ENCODE results near the gene ROR1. TPM values are rescaled to one million over a fixed set of nuclear protein-coding genes. Genes with fewer than 3 reads are reported as not detected.

Gene ROR1
- total RNA-seq, 1 donor from 2014 or later, result 0.26 TPM

DNA sequence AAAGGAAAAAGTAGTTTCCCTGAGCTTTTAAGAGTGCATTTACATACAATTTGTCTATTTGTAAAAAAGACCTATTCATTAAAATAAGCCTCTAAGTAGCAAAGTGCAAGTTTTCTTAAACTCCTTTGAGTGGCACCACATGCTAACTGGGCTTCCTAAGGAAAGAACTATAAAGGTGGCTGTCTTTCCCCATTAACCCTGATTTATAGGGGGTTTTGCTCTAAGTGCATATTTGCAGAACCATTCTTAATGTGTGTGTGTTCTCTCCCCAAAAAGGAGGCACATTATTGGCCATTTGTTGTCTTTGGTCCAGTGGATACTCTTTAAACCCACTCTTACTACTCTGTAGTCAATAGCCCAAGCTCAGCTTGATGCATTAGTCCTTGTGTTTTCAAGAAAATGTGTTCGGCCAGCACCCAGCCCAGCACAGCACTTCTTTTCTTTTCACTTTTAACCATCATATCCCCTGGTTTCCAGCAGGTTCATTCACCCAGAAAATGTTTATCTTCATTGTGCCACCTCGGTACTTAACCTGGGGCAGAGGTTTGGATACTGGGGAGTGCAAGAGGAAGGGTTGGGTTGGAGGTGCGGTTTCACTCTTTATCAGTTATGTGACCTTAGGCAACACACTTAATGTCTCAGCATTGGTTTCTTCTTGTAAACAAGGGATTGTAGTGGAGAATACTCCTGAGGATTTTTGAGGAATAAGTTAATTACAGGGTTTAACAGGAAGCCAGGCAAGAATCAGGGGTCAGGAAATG is 267.7 kb downstream of the ROR1 start:
- no peak for FAIRE-seq
- TF ChIP-seq, protein P1, sequence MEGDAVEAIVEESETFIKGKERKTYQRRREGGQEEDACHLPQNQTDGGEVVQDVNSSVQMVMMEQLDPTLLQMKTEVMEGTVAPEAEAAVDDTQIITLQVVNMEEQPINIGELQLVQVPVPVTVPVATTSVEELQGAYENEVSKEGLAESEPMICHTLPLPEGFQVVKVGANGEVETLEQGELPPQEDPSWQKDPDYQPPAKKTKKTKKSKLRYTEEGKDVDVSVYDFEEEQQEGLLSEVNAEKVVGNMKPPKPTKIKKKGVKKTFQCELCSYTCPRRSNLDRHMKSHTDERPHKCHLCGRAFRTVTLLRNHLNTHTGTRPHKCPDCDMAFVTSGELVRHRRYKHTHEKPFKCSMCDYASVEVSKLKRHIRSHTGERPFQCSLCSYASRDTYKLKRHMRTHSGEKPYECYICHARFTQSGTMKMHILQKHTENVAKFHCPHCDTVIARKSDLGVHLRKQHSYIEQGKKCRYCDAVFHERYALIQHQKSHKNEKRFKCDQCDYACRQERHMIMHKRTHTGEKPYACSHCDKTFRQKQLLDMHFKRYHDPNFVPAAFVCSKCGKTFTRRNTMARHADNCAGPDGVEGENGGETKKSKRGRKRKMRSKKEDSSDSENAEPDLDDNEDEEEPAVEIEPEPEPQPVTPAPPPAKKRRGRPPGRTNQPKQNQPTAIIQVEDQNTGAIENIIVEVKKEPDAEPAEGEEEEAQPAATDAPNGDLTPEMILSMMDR (IDR thresholded peaks at IDR 0.05; ENCODE audit: insufficient read depth, low read length, severe bottlenecking), result no peak
- no peak overlapping the region for H3K4me3 ChIP-seq (ENCODE audit: low read depth, low read length)
- no peaks in the 10 kb centered on the region for H3K27me3 ChIP-seq (ENCODE audit: control insufficient read depth, insufficient read depth, low read length)
- no peak for DNase-seq (ENCODE audit: low read depth)
- H3K36me3 ChIP-seq (ENCODE audit: control insufficient read depth, insufficient read depth, low read length), result no peaks in the 10 kb centered on the region

DNA sequence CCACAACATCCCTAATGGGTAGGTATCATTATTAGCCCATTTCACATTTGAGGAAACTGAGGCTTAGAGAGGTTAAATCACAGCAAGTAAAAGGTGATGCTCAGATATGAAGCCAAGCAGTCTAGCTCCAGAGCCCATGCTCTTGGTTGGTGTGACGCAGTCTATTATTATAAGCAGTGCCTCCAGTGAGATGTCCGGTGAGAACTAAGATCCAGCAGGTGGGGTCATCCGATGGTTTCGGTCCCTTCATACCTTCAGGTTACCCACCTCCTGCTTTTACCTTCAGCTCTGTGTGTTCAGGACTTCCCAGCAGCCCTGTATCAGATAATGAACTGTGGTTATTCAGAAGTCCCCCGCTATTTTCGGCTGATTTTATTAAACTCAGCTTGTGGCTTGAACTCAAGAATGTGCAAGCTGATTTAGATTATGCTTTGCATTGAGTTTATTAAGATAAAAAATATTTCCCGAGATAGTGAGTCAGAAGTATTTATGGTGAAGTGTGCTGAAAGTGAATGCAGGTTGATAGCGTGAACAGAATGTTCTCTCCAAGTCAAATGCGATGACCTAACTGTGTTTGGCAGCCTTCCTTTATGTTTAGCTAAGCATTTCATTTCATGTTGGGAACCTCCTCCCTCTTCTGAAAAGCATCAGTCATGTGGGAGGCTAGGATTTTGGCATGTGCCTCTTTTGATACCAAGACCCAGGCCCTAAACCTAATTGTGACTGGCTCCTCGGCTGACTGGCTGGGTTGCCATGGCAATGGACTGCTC is 268.7 kb downstream of the ROR1 start:
- DNase-seq (ENCODE audit: low read depth), result peak; percentile 96
- Histone ChIP-seq H3K4me3 (ENCODE audit: low read depth, low read length) (no peak overlapping the region), H3K36me3 (ENCODE audit: control insufficient read depth, insufficient read depth, low read length) (no peaks in the 10 kb centered on the region), H3K27me3 (ENCODE audit: control insufficient read depth, insufficient read depth, low read length) (no peaks in the 10 kb centered on the region)
- TF ChIP-seq, protein P1 (IDR thresholded peaks at IDR 0.05; ENCODE audit: insufficient read depth, low read length, severe bottlenecking), result no peak
- no peak for FAIRE-seq

DNA sequence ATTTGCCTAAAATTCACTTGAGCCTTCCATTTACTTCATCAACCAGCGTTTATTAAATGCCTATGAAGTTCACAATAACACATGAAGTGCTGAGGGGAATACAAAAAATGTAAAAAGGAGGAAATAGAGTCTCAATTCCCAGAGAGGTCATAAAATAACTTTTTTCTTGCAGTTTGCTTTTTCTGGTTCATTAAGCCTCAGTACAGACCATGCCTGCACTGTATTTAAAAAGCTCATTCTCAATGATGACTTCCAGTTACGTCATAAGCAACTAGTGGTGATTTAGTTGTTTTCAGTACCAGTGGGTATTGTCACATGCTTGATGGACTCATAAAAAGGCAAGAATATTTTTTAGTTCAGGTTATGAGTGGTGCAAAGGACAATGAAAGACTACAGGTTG is 269.5 kb downstream of the ROR1 start:
- FAIRE-seq (no peak), DNase-seq (ENCODE audit: low read depth) (no peak)
- Histone ChIP-seq H3K4me3 (ENCODE audit: low read depth, low read length) (no peak overlapping the region), H3K36me3 (ENCODE audit: control insufficient read depth, insufficient read depth, low read length) (no peaks in the 10 kb centered on the region), H3K27me3 (ENCODE audit: control insufficient read depth, insufficient read depth, low read length) (no peaks in the 10 kb centered on the region)
- TF ChIP-seq, protein P1 (IDR thresholded peaks at IDR 0.05; ENCODE audit: insufficient read depth, low read length, severe bottlenecking), result no peak

DNA sequence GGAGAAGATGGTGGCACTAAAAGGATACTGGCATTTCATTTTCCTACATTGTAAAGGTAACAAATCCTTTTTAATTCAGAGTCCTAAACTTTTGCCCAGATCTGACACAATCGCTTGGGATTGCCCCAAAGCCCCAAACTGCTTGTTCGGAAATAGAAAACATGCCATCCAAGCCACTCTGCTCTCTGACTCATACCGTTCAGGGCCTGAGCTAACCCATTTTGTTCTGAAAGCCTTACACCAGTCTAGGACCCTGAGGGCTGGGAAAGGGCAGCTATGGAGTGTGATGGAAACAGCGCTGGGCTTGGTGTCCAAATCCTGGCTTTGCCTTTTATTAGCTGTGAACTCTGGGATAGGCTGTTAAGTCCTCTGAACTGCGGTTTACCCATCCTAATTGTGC is 270.2 kb downstream of the ROR1 start:
- Histone ChIP-seq H3K36me3 (ENCODE audit: control insufficient read depth, insufficient read depth, low read length) (no peaks in the 10 kb centered on the region), H3K4me3 (ENCODE audit: low read depth, low read length) (no peak overlapping the region), H3K27me3 (ENCODE audit: control insufficient read depth, insufficient read depth, low read length) (no peaks in the 10 kb centered on the region)
- DNase-seq (ENCODE audit: low read depth) (no peak), FAIRE-seq (no peak)
- TF ChIP-seq, protein P1 (IDR thresholded peaks at IDR 0.05; ENCODE audit: insufficient read depth, low read length, severe bottlenecking), result no peak

DNA sequence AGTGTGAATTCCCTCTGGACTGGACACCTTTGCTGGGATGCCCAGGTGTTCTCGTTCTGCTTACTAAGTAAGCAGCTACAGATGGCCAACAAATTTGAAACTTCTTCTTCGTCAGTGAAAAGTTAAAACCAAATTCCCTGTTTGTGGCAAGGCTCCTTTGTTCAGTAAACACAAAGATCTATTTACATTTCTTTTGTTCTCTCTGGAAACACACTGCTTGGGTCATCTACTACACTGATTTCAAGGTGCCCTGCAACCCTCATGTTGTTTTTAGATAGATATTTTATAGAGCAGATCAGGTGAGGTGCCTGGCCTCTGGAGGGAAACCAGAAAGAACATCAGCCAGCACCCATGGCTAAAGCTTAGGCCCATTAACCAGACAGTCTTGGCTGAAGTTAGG is 272.4 kb downstream of the ROR1 start:
- Histone ChIP-seq H3K4me3 (ENCODE audit: low read depth, low read length) (no peak overlapping the region), H3K27me3 (ENCODE audit: control insufficient read depth, insufficient read depth, low read length) (no peaks in the 10 kb centered on the region), H3K36me3 (ENCODE audit: control insufficient read depth, insufficient read depth, low read length) (no peaks in the 10 kb centered on the region)
- DNase-seq (ENCODE audit: low read depth) (no peak), FAIRE-seq (peak; percentile 82)
- TF ChIP-seq, protein P1 (IDR thresholded peaks at IDR 0.05; ENCODE audit: insufficient read depth, low read length, severe bottlenecking), result no peak
